GM18861 (cell line): ENCODE results near the gene SH3BP4.

Experiments
- ATAC-seq: cut with Tn5 transposase; IDR thresholded peaks from one replicate; pipeline ENCODE4 v1.9.1; 2021; ENCODE audit not compliant: unreplicated experiment

SH3BP4 gene

DNA sequence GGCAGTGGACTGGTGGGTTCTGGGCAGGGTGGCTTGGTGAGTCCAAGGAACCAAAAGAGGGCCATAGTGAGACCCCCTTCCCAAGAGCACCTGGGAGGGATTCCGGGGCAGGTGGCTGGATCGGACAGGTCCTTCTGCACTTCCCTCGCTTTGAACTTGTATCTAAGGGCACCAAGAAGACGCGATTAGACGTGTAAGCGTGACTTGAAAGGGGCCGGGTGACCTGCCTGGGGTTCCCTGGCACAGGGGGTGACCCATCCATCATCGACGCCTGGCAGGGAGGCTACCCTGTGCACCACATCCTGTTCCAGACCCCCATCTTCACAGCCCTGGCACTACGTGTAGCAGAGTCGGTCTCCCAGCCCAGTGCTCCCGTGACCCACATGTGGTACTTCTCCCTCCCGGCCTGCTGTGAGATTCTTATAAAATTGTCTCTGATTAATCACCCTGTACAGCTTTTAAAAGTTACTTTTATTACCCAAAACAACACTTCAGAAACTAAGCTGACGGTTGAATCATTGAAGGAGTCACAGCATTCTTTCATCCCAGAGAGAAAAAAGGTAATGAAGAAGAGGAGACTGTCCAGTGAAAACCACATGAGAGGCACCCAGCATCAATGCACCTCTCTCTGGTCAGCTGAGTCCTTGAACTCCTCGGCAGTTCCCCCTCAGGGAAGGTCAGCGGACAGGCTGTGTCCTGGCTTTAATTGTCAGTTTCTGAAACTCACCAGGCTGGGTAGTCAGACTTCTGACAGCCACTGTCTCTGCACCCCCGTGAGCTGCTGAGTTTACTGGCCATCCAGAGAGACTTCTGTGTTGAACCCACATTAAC, 13.0 kb downstream of the SH3BP4 start:
- no peak for ATAC-seq

DNA sequence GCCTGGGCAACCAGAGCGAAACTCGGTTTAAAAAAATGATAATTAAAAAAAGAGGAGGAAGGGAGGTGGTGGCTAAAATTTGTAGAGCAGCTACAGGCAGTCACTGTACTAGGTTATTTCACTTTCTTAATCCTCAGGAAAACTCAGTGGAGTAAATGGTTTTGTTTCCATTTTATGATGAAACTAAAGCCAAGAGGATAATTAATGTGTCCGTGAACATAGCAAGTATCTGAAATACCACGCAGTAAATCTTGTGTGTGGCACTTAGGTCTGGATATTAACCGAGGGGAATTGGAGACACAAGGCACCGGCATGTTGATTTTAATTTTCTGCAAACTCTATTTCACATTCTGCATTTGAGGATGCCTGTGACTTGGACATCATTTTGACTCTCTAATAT, 14.5 kb downstream of the SH3BP4 start:
- ATAC-seq: no peak

- ATAC-seq: no peak
These were observed 15.5 kb downstream of the SH3BP4 start for GRCh38 chr2:234967201-234967869.

DNA sequence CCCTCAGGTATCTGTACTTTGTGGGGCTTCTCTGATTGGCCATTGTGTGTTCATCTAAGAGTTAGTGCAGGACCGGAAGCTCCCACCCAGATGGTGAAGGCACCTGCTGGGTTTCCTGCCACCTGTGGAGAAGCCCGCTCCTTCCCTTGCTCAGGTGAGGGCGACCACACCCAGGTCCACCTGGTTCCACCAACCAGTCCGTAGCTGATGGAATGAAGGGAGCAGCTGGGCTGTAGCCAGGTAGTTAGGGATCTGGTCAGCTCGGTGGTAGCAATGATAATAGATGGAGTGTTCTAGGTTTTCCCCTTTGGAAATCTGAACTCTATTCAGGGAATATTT, 16.0 kb downstream of the SH3BP4 start:
- no peak for ATAC-seq

- ATAC-seq: no peak
These were observed 17.0 kb downstream of the SH3BP4 start for GRCh38 chr2:234968631-234969305.

DNA sequence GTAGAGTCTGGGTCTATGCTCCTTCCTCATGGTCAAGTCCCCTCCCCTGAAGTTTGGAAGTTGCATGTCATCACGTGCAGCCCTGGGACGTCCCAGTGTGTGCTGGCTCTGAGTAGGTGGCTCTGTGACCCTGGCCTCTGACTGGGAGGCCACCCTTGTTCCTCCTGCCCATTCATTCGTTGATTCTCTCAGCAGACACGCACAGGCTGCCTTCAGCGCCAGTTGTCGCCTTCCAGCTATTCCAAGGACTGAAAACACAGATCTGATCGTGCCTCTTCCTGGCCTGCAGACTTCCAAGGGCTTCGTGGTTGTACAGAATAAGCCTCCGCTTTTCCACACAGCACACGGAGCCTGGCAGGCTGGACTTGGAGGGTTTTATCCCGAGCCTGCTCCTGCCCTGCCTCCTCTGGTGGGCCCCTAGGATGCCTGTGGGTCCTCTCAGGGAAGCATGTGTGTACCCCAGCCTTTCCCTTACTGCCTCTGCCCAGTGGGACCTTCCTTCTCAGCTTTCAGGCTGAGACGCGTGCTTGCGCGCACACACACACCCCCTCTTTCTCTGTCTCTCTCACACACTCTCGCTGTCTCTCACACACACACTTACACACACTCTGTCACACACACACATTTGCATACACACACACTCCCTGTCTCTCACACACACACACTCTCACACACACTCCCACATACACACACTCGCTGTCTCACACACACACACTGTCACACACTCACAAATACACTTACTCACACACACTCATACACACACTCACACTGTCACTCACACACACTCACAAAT, 17.7 kb downstream of the SH3BP4 start:
- no peak for ATAC-seq

GRCh38 chr2:234970099-234970440, 18.3 kb downstream of the SH3BP4 start:
- no peak for ATAC-seq

GRCh38 chr2:234970477-234970882, 18.7 kb downstream of the SH3BP4 start:
- no peak for ATAC-seq

DNA sequence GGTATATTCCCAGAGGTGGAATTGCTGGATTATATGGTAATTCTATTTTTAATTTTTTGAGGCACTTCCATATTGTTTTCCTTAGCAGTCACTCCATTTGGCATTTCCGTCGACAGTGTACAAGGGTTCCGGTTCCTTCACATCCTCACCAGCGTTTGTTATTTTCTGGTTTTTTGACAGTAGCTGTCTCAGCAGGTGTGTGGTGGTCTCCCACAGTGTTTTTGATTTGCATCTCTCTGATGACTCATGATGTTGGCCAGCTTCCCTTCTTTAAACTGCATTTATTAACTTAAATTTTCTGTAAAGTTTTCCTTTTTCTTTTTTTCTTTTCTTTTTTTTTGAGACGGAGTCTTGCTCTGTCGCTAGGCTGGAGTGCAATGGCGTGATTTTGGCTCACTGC, 19.7 kb downstream of the SH3BP4 start:
- no peak for ATAC-seq

- ATAC-seq: no peak
These were observed 21.2 kb downstream of the SH3BP4 start for GRCh38 chr2:234973008-234973407.

GRCh38 chr2:234974501-234975385, 22.9 kb downstream of the SH3BP4 start:
- no peak for ATAC-seq

DNA sequence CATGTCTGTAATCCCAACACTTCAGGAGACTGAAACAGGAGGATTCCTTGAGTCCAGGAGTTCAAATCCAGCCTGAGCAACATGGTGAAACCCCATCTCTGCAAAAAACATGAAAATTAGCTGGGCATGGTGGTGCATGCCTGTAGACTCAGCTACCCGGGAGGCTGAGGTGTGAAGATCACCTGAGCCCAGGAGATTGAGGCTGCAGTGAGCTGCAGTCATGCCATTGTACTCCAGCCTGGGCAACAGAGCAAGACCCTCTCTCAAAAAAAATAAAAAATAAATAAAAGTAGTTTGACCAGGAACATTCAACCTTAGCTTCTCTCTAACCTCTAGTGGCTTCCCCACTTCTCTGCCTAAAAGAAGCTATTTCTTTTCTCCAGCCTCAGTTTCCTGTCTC, 23.8 kb downstream of the SH3BP4 start:
- ATAC-seq: no peak

- ATAC-seq: no peak
These were observed 24.8 kb downstream of the SH3BP4 start for GRCh38 chr2:234976479-234977227.

GRCh38 chr2:234977228-234977679, 25.4 kb downstream of the SH3BP4 start:
- no peak for ATAC-seq

DNA sequence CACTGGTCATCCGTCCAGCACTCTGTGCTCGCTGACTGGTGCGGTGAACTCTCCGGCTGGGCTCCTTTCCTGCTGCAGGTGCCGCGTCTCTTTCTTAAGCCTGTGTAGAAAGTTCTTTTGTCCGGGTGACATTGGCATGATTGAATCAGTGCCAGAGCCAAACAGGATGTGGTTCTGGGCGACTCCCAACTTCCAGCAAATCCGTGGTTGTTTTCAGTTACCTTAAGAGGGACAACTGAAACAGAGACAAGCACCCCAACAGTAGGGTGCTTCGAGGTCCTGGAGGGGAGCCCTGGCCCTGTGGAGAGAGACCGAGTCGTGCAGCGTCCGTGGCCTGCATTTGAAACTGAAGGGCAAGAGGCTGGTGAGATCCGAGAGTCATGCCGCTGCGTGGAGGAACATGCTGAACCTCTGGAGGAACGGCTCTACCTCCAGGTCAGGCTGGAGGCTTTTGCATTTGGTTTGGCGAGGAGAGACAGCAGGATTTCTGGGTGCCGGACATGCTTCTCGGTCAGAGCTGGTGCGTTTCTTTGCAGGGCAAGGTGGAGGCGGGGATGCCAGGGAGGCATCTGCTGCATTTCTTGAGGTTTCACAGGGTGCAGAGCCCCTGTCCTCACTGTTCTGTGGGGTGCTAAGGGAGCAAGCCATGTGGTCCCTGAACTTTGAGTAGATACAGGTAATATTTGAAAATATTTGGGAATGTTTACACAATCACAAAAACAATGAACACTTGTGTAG, 26.8 kb downstream of the SH3BP4 start:
- no peak for ATAC-seq

GRCh38 chr2:234979204-234980167, 27.7 kb downstream of the SH3BP4 start:
- no peak for ATAC-seq

- no peak for ATAC-seq
These were observed 28.8 kb downstream of the SH3BP4 start for GRCh38 chr2:234980451-234981187.
